HL-60 (cell line): Measurements from ENCODE around the gene C5orf58.

Source experiments
- GABPA ChIP-seq: IDR thresholded peaks from 2 replicates; pipeline ENCODE4 v1.6.1; 2012; ENCODE audit warnings: low read depth
- POLR2AphosphoS5 ChIP-seq: IDR thresholded peaks from 2 replicates; pipeline ENCODE4 v1.6.1; 2012; ENCODE audit warnings: low read depth
- SPI1 ChIP-seq: IDR thresholded peaks from 2 replicates; pipeline ENCODE4 v1.6.1; 2012; ENCODE audit warnings: low read depth, mild to moderate bottlenecking, borderline replicate concordance
- TF ChIP-seq, protein P1 (sequence below): IDR thresholded peaks from one replicate; pipeline ENCODE4 v1.5.1; 2011; ENCODE audit warnings: low read length, control low read depth, inconsistent platforms; ENCODE audit not compliant: insufficient read depth
- TF ChIP-seq, protein P2 (sequence below): IDR thresholded peaks from 2 replicates; pipeline ENCODE4 v1.6.1; 2012; ENCODE audit warnings: low read depth; ENCODE audit not compliant: insufficient replicate concordance

DNA sequence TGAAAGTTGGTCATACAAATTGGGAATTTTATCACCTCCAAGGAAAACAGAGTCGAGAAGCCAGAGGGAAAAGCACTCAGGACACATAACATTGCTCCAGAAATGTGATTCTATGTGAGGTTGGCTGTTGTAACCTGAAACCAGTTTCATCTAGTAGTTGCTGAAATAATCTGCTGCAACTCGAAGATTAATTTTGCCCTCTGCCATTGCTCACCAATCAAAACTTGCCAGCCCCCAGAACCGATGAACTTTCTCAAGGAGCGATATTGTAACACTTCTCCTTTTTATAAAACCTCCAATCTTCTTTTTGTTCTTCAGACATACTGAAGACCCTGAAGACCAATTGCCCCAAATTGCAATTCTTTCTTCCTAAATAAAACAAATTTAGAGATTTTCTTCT lies 31.1 kb downstream of the C5orf58 start:
- TF ChIP-seq, protein P1, sequence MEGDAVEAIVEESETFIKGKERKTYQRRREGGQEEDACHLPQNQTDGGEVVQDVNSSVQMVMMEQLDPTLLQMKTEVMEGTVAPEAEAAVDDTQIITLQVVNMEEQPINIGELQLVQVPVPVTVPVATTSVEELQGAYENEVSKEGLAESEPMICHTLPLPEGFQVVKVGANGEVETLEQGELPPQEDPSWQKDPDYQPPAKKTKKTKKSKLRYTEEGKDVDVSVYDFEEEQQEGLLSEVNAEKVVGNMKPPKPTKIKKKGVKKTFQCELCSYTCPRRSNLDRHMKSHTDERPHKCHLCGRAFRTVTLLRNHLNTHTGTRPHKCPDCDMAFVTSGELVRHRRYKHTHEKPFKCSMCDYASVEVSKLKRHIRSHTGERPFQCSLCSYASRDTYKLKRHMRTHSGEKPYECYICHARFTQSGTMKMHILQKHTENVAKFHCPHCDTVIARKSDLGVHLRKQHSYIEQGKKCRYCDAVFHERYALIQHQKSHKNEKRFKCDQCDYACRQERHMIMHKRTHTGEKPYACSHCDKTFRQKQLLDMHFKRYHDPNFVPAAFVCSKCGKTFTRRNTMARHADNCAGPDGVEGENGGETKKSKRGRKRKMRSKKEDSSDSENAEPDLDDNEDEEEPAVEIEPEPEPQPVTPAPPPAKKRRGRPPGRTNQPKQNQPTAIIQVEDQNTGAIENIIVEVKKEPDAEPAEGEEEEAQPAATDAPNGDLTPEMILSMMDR = no peak
- TF ChIP-seq GABPA = no peak
- no peak for TF ChIP-seq POLR2AphosphoS5
- TF ChIP-seq SPI1 = peak; percentile 8; the same call in 1 of the 2 replicates
- TF ChIP-seq, protein P2, sequence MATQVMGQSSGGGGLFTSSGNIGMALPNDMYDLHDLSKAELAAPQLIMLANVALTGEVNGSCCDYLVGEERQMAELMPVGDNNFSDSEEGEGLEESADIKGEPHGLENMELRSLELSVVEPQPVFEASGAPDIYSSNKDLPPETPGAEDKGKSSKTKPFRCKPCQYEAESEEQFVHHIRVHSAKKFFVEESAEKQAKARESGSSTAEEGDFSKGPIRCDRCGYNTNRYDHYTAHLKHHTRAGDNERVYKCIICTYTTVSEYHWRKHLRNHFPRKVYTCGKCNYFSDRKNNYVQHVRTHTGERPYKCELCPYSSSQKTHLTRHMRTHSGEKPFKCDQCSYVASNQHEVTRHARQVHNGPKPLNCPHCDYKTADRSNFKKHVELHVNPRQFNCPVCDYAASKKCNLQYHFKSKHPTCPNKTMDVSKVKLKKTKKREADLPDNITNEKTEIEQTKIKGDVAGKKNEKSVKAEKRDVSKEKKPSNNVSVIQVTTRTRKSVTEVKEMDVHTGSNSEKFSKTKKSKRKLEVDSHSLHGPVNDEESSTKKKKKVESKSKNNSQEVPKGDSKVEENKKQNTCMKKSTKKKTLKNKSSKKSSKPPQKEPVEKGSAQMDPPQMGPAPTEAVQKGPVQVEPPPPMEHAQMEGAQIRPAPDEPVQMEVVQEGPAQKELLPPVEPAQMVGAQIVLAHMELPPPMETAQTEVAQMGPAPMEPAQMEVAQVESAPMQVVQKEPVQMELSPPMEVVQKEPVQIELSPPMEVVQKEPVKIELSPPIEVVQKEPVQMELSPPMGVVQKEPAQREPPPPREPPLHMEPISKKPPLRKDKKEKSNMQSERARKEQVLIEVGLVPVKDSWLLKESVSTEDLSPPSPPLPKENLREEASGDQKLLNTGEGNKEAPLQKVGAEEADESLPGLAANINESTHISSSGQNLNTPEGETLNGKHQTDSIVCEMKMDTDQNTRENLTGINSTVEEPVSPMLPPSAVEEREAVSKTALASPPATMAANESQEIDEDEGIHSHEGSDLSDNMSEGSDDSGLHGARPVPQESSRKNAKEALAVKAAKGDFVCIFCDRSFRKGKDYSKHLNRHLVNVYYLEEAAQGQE = no peak
